ENCODE data around the gene ACOXL.

Gene ACOXL

DNA sequence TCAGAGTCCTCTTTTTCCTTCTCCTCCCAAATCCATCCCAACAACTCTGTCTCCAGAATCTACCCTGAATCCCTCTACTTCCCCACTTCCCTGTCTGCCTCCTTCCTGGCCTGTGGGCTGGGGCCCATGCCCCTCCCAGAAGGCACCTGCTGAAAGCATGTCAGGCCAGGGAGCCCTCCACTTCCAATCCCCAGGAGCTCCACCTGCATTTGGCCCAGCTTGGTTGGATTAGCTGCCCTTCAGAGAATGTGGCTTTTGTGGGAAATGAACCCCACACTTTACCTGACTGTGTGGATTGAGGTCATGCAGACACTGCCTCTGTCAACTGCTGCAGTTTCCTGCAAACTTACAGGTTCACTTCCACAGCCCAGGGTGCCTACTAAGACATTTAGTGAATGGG is 58.5 kb downstream of the ACOXL start:
- H3K9ac ChIP-seq (ENCODE audit: low read depth in 1 of 2, low read length in 2 of 2), result no peak overlapping the region
- H3K9me3 ChIP-seq (ENCODE audit: control insufficient read depth in 1 of 2, low read length in 2 of 2), result no peaks in the 10 kb centered on the region
- H3K4me3 ChIP-seq (ENCODE audit: low read depth in 1 of 2, low read length in 2 of 2), result no peak overlapping the region

DNA sequence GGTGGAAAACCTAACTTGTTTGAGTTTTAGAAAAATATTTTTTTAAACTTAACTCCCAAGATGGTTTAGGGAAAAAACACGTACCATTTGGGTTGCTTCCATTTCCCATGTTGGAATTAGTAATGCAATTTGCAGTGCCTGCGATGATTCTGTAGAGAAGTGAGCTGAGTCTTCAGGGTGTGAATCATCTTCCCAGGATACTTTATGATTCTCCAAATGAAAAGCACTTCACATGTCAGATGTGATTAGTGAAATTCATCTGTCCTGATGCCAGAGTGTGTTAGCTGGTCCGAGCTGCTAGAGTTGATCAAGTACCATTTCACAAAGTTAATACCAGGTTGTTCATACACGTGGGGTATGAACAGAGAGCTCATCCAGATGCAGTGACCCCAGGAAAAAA is 59.1 kb downstream of the ACOXL start:
- H3K9me3 ChIP-seq (ENCODE audit: control insufficient read depth in 1 of 2, low read length in 2 of 2), result no peaks in the 10 kb centered on the region
- no peaks in the 10 kb centered on the region for H3K36me3 ChIP-seq (ENCODE audit: control insufficient read depth in 1 of 2, insufficient read depth in 2 of 2, low read length in 2 of 2)
- H3K9ac ChIP-seq (ENCODE audit: low read depth in 1 of 2, low read length in 2 of 2), result no peak overlapping the region
- H3K4me1 ChIP-seq (ENCODE audit: control insufficient read depth in 1 of 2, insufficient read depth in 2 of 2, low read length in 2 of 2), result no peaks in the 10 kb centered on the region
- no peak overlapping the region for H3K27ac ChIP-seq (ENCODE audit: low read depth, low read length)
- no peak overlapping the region for H3K4me3 ChIP-seq (ENCODE audit: low read depth in 1 of 2, low read length in 2 of 2)
- H3K27me3 ChIP-seq (ENCODE audit: control insufficient read depth in 1 of 2, insufficient read depth in 2 of 2, low read length in 2 of 2), result peaks cover 6 to 14% of the 10 kb centered on the region in 2 donors

More for the DNA sequence above, 58.5 kb downstream of the ACOXL start:
- no peaks in the 10 kb centered on the region for H3K36me3 ChIP-seq (ENCODE audit: control insufficient read depth in 1 of 2, insufficient read depth in 2 of 2, low read length in 2 of 2)
- no peak overlapping the region for H3K27ac ChIP-seq (ENCODE audit: low read depth, low read length)
- peaks cover 6 to 14% of the 10 kb centered on the region in 2 donors for H3K27me3 ChIP-seq (ENCODE audit: control insufficient read depth in 1 of 2, insufficient read depth in 2 of 2, low read length in 2 of 2)
- H3K4me1 ChIP-seq (ENCODE audit: control insufficient read depth in 1 of 2, insufficient read depth in 2 of 2, low read length in 2 of 2), result no peaks in the 10 kb centered on the region

DNA sequence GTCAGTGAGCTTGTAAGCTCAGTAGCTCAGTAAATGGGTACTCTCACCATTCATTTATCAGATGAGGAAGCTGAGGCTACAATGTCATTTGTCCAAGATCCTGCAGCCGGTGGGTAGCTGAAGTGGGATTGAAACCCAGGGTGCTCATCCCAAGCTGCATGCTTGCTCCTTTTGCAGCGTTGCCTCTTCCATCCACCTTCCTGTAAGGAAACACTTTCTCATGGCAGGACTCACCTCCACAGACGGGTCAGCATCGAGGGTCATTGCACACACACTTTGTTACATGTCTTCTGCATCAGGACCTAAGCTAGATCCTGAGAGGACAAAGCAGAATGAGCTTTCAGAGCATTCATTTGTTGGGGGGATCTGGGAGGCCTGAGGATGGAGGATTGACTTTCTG is 60.7 kb downstream of the ACOXL start:
- Histone ChIP-seq H3K9ac (ENCODE audit: low read depth in 1 of 2, low read length in 2 of 2) (no peak overlapping the region), H3K36me3 (ENCODE audit: control insufficient read depth in 1 of 2, insufficient read depth in 2 of 2, low read length in 2 of 2) (no peaks in the 10 kb centered on the region), H3K4me3 (ENCODE audit: low read depth in 1 of 2, low read length in 2 of 2) (no peak overlapping the region), H3K27ac (ENCODE audit: low read depth, low read length) (no peak overlapping the region), H3K27me3 (ENCODE audit: control insufficient read depth in 1 of 2, insufficient read depth in 2 of 2, low read length in 2 of 2) (peaks cover 6 to 14% of the 10 kb centered on the region in 2 donors), H3K9me3 (ENCODE audit: control insufficient read depth in 1 of 2, low read length in 2 of 2) (no peaks in the 10 kb centered on the region), H3K4me1 (ENCODE audit: control insufficient read depth in 1 of 2, insufficient read depth in 2 of 2, low read length in 2 of 2) (no peaks in the 10 kb centered on the region)

DNA sequence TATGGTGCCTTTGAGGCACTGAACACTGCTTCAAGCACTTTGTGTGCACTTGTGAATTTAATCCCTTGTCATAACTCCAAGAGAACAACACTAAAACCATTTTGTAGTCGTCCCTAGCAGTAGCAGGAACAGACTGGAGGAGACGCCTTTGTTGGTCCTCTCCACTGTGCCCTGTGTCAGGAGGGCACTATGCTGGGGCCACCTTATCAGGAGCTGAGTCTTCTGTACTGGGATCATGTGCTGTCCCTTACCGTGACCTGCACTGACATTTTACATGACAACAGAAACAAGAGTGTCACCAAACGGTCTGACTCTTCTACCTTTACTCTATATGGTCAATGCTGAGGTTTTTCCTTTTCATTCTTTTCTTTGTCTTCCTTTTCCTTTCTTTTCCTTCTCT is 62.0 kb downstream of the ACOXL start:
- no peak overlapping the region for H3K27ac ChIP-seq (ENCODE audit: low read depth, low read length)
- peaks cover 0 to 1% of the 10 kb centered on the region in 2 donors for H3K9me3 ChIP-seq (ENCODE audit: control insufficient read depth in 1 of 2, low read length in 2 of 2)
- H3K36me3 ChIP-seq (ENCODE audit: control insufficient read depth in 1 of 2, insufficient read depth in 2 of 2, low read length in 2 of 2), result no peaks in the 10 kb centered on the region
- H3K4me1 ChIP-seq (ENCODE audit: control insufficient read depth in 1 of 2, insufficient read depth in 2 of 2, low read length in 2 of 2), result no peaks in the 10 kb centered on the region
- H3K27me3 ChIP-seq (ENCODE audit: control insufficient read depth in 1 of 2, insufficient read depth in 2 of 2, low read length in 2 of 2), result peaks cover 6 to 10% of the 10 kb centered on the region in 2 donors
- no peak overlapping the region for H3K9ac ChIP-seq (ENCODE audit: low read depth in 1 of 2, low read length in 2 of 2)
- no peak overlapping the region for H3K4me3 ChIP-seq (ENCODE audit: low read depth in 1 of 2, low read length in 2 of 2)

DNA sequence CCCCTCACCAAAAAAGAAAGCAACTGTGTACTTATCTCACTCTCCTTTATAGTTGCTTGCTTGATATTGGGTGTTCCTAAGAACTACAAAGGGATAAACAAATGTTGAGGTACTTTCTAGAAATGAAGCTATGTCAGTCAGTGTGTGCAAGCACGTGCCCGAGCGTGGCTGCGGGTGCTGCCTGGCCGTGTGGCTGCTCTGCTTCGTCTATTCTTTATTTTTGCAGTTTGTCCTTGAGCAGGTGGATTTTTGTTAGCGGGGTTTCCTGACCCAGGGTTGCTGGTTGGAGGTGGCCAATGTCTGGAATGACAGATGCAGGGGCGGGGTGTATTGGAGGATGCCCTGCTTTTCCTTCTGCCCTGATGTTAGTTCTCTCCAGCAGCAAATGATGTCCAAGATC is 62.6 kb downstream of the ACOXL start:
- H3K27ac ChIP-seq (ENCODE audit: low read depth, low read length), result no peak overlapping the region
- H3K4me3 ChIP-seq (ENCODE audit: low read depth in 1 of 2, low read length in 2 of 2), result no peak overlapping the region
- H3K4me1 ChIP-seq (ENCODE audit: control insufficient read depth in 1 of 2, insufficient read depth in 2 of 2, low read length in 2 of 2), result no peaks in the 10 kb centered on the region
- peaks cover 0 to 4% of the 10 kb centered on the region in 2 donors for H3K9me3 ChIP-seq (ENCODE audit: control insufficient read depth in 1 of 2, low read length in 2 of 2)
- H3K36me3 ChIP-seq (ENCODE audit: control insufficient read depth in 1 of 2, insufficient read depth in 2 of 2, low read length in 2 of 2), result no peaks in the 10 kb centered on the region
- H3K27me3 ChIP-seq (ENCODE audit: control insufficient read depth in 1 of 2, insufficient read depth in 2 of 2, low read length in 2 of 2), result peaks cover 6 to 10% of the 10 kb centered on the region in 2 donors
- H3K9ac ChIP-seq (ENCODE audit: low read depth in 1 of 2, low read length in 2 of 2), result no peak overlapping the region

DNA sequence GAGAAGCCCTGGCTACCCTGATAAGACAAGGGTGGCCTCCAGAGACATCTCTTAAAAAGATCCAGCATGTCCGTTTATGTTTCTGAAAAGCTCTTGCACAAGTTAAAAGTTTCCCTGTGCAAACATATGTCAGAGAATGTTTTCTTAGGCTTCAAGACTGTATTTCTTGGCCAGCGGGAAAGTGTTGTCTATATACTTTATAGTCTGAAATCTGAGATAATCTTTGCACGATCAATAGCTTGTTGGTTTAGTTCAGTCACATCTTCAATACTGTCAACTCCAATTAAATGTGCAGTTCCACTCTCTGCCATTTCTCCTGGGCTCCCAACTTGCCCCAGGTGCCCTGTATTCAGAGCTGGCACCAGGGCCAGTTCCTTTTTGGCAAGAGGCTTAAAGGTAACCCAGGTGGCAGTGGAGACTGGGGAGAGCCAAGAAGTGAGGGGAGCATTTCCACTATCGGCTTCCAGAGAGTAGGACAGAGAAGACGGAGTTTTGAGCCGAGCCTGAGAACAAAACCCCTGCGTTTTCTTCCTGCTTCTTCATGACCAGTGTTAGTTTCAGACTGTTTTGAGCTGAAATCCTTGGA is 64.4 kb downstream of the ACOXL start:
- no peaks in the 10 kb centered on the region for H3K4me1 ChIP-seq (ENCODE audit: control insufficient read depth in 1 of 2, insufficient read depth in 2 of 2, low read length in 2 of 2)
- H3K9ac ChIP-seq (ENCODE audit: low read depth in 1 of 2, low read length in 2 of 2), result no peak overlapping the region
- H3K27ac ChIP-seq (ENCODE audit: low read depth, low read length), result no peak overlapping the region
- peaks cover 6 to 10% of the 10 kb centered on the region in 2 donors for H3K27me3 ChIP-seq (ENCODE audit: control insufficient read depth in 1 of 2, insufficient read depth in 2 of 2, low read length in 2 of 2)
- H3K9me3 ChIP-seq (ENCODE audit: control insufficient read depth in 1 of 2, low read length in 2 of 2), result peaks cover 0 to 4% of the 10 kb centered on the region in 2 donors
- no peak overlapping the region for H3K4me3 ChIP-seq (ENCODE audit: low read depth in 1 of 2, low read length in 2 of 2)
- no peaks in the 10 kb centered on the region for H3K36me3 ChIP-seq (ENCODE audit: control insufficient read depth in 1 of 2, insufficient read depth in 2 of 2, low read length in 2 of 2)

DNA sequence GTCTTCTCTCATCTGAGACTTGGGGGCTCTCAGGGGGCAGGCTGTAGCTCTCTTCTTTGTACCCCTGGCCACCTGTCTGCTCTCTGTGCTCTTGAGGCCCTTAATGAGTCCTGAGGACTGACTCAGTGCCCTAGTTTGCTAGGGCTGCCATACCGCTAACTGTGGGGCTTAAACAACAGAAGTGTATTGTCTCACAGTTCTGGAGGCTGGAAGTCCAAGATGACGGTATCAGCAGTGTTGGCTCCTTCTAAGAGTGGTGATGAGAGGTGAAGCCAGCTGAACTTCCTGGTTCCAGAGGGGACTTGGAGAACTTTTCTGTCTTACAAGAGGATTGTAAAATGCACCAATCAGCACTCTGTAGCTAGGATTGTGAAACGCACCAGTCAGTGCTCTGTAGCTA is 67.0 kb downstream of the ACOXL start:
- Histone ChIP-seq H3K27me3 (ENCODE audit: control insufficient read depth in 1 of 2, insufficient read depth in 2 of 2, low read length in 2 of 2) (peaks cover 0 to 2% of the 10 kb centered on the region in 2 donors), H3K36me3 (ENCODE audit: control insufficient read depth in 1 of 2, insufficient read depth in 2 of 2, low read length in 2 of 2) (no peaks in the 10 kb centered on the region), H3K9ac (ENCODE audit: low read depth in 1 of 2, low read length in 2 of 2) (no peak overlapping the region), H3K9me3 (ENCODE audit: control insufficient read depth in 1 of 2, low read length in 2 of 2) (peaks cover 0 to 4% of the 10 kb centered on the region in 2 donors), H3K27ac (ENCODE audit: low read depth, low read length) (no peak overlapping the region), H3K4me3 (ENCODE audit: low read depth in 1 of 2, low read length in 2 of 2) (no peak overlapping the region), H3K4me1 (ENCODE audit: control insufficient read depth in 1 of 2, insufficient read depth in 2 of 2, low read length in 2 of 2) (no peaks in the 10 kb centered on the region)

DNA sequence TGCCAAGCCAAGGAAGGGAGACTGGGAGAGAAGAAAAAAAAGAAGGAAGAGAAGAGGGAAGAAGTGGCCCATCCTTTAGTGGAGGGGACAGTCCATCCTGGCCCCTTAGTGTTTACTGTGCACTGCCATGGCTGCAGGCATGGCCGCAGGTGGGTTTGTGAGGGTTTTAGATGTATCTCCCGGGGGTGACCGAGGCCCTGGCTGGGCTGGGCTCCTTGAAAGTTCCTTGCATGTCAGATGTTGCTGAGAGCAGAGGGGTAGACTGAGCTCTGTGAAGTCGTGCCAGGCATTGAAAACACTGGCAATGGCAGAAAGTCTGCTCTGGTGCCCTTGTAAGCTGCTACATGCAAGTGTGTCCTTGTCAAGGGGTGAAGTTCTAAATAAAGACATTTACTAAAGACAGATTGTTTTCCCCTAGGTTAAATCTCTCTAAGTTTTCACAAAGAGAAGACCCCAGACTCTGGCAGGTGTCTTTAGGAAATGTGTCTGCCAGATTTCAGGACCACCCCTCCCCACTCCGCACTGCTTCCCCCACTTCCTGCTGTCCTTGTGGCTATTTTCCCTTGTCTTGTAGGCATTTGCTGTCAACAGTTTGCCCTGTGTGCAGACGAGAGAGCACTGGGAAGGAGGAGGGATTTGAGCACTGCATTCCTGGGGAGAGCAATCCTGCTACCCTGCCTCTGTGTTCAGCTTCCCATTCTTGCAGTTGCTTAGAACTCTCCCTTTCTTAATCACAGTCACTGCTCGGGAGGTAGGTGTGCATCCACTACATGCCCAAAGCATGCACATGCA is 68.4 kb downstream of the ACOXL start:
- Histone ChIP-seq H3K9ac (ENCODE audit: low read depth in 1 of 2, low read length in 2 of 2) (no peak overlapping the region), H3K9me3 (ENCODE audit: control insufficient read depth in 1 of 2, low read length in 2 of 2) (peaks cover 0 to 4% of the 10 kb centered on the region in 2 donors), H3K4me1 (ENCODE audit: control insufficient read depth in 1 of 2, insufficient read depth in 2 of 2, low read length in 2 of 2) (no peaks in the 10 kb centered on the region), H3K27ac (ENCODE audit: low read depth, low read length) (no peak overlapping the region), H3K36me3 (ENCODE audit: control insufficient read depth in 1 of 2, insufficient read depth in 2 of 2, low read length in 2 of 2) (no peaks in the 10 kb centered on the region), H3K27me3 (ENCODE audit: control insufficient read depth in 1 of 2, insufficient read depth in 2 of 2, low read length in 2 of 2) (no peaks in the 10 kb centered on the region), H3K4me3 (ENCODE audit: low read depth in 1 of 2, low read length in 2 of 2) (no peak overlapping the region)

DNA sequence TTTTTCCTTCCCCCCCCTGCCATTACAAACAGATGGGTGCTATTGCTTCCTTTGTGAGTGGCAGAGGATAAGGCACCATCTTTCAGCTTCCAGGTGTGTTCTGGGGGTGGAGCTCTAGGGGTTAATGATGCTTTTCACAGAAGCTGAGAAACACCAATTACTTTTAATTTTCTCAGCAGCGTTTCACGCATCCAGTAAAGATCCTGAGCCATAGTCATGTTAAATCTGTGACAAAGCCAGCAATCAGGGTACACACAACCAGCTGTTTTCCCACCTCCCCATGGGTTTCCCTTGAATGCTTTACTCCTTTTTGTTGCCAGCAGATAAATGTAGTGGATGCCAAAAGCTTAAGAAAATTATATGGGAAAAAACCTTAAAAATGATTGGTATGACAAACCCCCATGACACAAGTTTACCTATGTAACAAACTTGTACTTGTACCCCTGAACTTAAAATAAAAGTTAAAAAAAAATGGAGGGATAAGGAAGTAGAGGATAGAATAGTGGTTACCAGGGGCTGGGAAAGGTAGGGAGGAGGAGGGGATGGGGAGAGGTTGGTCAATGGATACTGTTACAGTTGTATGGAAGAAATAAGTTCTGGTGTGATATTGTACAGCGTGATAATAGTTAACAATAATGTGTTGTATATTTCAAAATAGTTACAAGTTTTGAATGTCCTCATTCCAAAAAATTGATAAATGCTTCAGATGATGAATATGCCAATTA is 70.0 kb downstream of the ACOXL start:
- no peaks in the 10 kb centered on the region for H3K27me3 ChIP-seq (ENCODE audit: control insufficient read depth in 1 of 2, insufficient read depth in 2 of 2, low read length in 2 of 2)
- no peak overlapping the region for H3K9ac ChIP-seq (ENCODE audit: low read depth in 1 of 2, low read length in 2 of 2)
- no peaks in the 10 kb centered on the region for H3K36me3 ChIP-seq (ENCODE audit: control insufficient read depth in 1 of 2, insufficient read depth in 2 of 2, low read length in 2 of 2)
- peaks cover 0 to 4% of the 10 kb centered on the region in 2 donors for H3K9me3 ChIP-seq (ENCODE audit: control insufficient read depth in 1 of 2, low read length in 2 of 2)
- H3K27ac ChIP-seq (ENCODE audit: low read depth, low read length), result no peak overlapping the region
- no peak overlapping the region for H3K4me3 ChIP-seq (ENCODE audit: low read depth in 1 of 2, low read length in 2 of 2)
- H3K4me1 ChIP-seq (ENCODE audit: control insufficient read depth in 1 of 2, insufficient read depth in 2 of 2, low read length in 2 of 2), result no peaks in the 10 kb centered on the region

DNA sequence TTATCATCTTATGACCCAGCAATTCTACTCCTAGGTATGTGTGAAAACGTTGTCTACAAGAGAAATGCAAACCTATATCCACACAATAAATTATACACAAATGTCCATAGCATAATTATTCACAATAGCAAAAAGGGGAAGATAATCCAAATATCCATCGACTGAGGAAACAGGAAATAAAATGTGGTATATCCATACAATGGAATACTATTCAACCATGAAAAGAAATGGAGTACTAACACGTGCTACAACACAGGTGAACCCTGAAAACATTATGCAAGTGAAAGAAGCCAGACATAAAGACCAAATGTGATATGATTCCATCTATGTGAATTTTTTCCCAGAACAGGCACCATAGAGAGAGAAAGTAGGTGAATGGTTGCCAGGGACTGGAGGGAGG is 72.1 kb downstream of the ACOXL start:
- Histone ChIP-seq H3K27me3 (ENCODE audit: control insufficient read depth in 1 of 2, insufficient read depth in 2 of 2, low read length in 2 of 2) (no peaks in the 10 kb centered on the region), H3K4me1 (ENCODE audit: control insufficient read depth in 1 of 2, insufficient read depth in 2 of 2, low read length in 2 of 2) (no peaks in the 10 kb centered on the region), H3K9me3 (ENCODE audit: control insufficient read depth in 1 of 2, low read length in 2 of 2) (peaks cover 0 to 2% of the 10 kb centered on the region in 2 donors), H3K9ac (ENCODE audit: low read depth in 1 of 2, low read length in 2 of 2) (no peak overlapping the region), H3K27ac (ENCODE audit: low read depth, low read length) (no peak overlapping the region), H3K36me3 (ENCODE audit: control insufficient read depth in 1 of 2, insufficient read depth in 2 of 2, low read length in 2 of 2) (no peaks in the 10 kb centered on the region), H3K4me3 (ENCODE audit: low read depth in 1 of 2, low read length in 2 of 2) (no peak overlapping the region)

All from duodenal mucosa (tissue), 2 donors.